HG02763 (cell line): ENCODE results near the gene LRMDA.

Source experiments
- ATAC-seq: cut with Tn5 transposase; IDR thresholded peaks from one replicate; pipeline ENCODE4 v1.9.1; 2021; ENCODE audit warnings: mild to moderate bottlenecking, moderate library complexity; ENCODE audit not compliant: unreplicated experiment

LRMDA gene

DNA sequence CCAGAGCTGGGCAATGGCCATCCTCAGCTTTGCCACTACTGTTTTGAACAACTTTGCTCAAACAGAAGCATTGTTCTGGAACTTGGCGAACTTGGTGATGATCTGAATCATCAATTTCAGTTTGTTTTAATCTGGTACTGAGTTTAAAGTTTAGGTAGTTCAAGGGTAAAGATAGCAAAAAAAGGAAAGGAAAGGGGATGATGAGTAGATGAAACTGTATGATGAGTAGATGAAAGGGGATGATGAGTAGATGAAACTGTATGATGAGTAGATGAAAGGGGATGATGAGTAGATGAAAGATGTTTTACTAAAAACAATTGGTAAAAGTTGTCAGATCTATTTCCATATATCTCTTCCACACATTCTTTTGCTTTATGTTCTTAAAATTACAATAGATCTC, 737.0 kb downstream of the LRMDA start:
- no peak for ATAC-seq

DNA sequence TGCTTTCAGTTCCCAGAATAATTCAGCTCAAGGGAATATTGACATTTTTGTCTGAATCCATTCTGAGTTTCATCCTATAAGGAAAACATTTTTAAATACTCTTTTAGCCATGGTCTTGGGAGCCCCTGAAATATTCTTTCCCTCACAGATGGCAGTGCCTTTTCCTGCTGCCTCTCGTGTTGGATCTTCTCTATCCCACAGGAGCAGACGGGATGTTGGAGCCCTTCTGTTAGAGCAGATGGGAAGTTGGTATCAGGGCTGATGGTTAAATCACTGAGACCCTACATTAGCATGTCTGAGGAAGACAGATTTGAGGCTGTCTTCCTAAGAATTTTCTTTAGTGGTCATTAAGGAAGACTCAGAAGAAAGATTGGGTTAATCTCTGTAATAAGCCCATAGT, 737.8 kb downstream of the LRMDA start:
- no peak for ATAC-seq

DNA sequence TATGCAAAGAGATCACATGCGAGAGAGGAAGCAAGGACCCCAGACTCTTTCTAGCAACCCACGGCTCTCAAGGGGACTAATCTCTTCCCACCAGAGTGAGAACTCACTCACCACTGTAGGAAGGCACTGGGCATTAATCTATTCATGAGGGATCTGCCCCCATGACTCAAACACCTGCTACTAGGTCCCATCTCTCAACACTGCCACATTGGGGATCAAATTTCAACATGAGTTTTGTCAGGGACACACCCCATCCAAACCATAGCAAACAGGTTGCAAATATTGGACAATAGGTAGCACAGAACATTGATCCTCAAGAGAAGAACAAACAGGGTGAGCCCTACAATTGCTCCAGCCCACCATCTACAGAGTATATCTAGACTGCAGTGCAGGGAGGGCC, 740.6 kb downstream of the LRMDA start:
- no peak for ATAC-seq

DNA sequence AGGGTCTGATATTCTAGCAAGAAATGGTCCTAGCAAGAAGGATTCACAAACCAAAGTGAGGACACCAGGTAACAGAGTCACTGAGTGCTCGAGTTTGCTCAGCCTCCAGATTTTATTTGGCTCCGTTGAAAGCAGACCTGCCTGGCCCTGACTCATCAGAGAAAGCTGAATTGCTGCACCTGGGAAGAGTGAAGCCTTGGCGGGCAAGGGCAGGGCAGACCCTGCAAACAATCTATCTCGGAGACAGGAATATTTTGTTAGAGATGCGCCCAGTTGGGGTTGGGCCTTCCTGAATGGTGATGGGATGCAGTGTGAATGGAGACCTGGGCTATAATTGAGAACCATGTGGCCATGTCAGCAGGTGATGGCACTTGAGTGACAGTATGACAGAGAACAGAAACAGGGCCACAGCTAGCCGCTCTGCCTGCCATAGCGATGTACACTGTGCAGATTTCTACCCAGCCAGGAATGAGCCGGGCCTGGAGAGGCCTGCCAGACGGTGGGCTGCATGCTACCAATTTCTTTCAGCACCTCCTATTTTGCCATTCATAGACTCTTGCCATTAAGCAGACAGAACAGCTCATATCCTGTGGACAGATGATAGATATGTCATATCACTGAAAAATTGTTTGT, 744.2 kb downstream of the LRMDA start:
- no peak for ATAC-seq

DNA sequence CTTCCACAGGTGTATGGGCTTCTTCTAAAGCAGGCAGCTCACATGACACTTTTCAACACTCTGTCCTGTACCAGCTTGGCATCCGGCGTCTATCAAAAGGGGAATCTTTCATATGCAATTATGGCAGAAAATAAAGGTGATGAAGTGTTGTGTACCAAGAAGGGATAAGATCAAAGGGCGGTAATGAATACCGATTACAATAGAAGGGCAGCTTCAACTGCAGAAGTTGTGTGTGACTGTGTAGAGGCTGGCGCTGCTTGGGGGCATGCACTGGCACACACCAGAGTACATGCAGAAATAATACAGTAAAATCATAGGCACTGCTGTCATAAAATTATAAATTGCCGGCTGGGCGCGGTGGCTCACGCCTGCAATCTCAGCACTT, 744.7 kb downstream of the LRMDA start:
- no peak for ATAC-seq

DNA sequence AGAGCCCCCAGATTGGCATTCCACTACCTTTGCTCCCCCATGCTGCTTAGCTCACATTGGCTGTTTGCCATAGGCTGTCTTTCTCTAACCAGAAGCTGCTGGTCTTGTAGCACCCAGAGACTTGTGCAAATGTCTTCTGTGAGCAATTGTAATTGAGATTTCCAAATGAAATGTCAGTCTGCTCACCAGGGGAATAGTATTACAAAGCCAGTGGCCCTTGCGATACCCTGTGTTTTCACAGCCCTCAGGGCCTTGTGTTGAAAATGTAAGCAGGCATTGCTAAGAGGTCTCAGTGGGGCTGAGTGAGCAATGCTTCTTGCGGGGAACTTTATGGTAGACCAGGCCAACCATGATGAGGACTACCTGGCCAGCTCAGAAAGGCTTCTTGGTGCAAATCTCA, 746.5 kb downstream of the LRMDA start:
- ATAC-seq, result no peak

DNA sequence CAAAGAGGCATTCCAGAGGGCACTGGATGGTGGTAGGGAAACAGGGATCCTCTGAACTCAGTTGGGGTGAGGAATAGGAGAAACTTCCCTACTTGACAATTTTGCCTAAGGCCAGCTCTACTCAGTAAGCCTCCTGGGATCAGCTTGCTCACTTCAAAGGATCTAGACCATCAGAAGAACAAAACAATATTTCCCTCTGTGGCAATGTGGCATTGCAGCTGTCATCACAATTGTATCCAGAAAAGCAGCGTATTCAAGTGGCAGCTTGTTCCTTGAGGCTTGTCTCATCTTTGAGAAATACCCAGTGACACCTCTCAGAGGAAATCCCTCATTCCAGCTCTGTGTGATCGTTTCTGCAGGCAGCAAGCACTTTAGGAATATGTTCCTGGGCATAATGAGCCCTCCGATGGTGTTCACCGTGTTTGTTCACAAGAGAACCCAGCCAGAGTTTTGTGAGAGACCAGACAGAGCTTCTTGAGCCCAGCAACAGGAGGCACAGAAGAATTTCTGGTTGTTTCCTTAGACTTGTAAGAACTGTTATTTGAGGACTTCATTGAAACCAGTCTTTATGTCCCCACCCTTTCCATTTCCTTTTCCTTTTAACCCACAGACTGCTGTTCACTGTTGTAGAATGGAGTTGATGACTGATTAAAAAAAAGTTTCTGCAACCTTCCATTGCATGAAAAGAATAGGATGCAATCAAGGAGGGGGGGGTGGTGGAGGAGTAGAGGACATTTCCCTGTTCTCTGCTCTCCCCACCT, 747.3 kb downstream of the LRMDA start:
- ATAC-seq, result no peak

DNA sequence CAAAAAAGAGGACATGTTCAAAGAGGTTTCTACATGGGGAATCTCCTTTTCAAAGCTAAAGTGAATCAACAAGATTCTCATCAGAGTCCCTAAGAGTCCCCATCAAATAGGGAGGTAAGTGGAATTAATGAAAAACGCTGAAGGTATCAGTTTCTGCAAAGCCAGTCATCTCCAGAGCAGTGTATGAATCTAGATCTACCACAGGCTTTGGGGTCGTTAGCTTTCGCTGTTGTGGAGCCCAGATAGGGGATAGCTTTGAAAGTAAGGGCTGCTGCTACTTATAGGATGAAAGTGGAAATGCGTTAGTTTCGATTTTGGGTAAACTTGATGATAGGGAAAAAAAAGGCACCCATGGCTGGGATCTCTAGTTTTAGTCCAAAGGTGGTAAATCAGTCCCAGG, 748.4 kb downstream of the LRMDA start:
- no peak for ATAC-seq

DNA sequence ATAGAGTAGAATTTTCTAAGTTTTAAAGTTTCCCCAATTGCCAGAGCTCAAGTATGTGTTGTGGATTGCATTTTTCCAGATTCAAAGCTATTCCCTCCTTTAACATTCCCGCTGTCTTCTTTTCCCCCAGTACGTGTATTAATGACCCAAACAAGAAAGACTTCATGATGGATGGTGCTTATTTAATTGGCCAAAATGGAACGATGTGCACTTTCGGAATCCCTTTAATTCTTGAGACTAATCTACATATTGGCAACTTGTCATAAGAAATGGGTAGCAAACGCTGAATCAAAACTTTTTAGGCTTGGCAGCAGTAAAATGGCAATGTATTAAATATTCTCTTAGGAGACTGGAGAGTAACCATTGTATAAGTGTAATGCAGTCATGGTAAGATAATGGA, 753.2 kb downstream of the LRMDA start:
- no peak for ATAC-seq

DNA sequence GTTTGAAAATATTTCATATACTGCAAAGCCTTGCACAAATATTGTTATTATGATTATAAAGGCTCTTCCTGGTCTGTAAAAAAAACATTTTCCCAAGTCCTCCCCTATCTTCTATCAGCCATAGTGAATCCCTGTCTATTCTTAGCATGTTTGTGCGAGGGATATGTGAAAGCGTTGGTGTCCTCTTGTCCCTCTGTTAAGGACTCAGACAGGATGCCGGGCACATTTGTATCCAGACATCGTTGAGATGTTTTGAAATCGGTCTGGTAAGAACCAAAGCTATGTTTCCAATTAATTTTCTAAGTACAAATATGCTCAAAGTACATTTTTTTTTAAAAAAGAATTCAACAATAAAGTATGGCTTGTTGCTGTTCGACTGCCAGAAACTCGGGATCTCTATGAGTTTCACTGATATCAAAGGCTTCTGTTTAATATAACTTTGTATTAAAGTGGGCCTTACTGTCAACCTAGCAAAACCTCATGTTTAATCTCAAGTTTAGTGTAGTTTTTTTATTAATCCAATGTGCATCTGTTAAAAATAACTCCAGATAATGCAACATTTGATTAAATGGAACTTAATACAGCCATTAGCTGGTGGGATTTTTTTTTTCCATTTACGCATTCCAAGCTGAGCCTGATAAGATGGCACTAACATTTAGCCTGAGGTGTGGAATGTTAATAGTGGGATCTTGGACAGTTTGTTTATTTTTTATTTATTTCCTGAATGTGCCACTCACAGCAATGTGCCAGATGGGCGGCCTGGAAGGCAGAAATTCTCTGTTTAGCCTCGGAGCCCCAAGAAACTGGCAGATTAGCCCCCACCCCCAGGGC, 754.3 kb downstream of the LRMDA start:
- ATAC-seq, result no peak

DNA sequence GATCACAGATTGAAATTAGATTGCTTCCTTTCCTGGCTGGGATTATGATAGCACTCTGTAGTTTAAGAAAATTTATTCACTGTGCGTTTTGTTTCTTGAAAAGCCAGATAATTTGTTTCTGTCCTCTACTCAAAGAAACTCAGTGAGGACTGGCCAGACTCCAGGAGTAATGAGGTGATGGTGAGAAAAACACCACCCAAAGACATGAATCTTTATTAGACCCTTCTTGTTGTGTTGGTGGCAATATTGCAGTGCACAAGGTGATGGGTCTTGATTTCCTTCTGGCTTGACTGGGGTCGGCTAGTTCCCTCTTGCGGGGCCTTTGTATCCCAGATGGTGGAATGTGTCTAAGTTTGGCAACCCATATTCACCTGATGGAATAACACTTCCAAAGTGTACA, 756.8 kb downstream of the LRMDA start:
- ATAC-seq, result no peak

DNA sequence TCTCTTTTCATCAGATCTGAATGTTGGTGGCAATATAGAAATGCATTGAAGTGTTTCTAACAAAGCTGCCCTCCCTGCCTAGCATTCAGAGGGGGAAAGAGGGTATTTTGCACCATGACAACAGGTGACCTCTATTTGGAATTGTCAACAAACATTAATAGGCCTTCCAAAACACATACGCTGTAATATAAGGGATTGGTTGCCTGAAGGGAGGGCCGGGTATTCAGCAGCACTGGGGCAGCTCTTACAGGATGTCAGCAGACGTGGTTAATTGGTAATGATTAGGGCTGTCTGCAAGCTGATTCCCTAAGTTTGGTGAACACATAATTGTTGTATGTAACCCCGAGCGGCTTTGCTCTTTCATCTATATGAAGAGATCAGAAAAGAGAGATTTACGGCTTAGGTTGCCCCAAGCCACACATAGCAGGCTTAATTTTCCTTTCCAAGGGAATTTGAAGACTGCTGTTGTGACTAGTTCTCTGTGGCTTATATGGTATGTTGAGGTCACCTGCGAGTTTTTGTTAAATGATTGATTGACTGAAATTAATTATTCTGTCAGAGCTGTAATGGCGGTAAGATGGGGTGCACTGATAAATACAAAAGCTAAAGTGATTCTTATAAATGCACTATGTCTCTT, 759.3 kb downstream of the LRMDA start:
- no peak for ATAC-seq

DNA sequence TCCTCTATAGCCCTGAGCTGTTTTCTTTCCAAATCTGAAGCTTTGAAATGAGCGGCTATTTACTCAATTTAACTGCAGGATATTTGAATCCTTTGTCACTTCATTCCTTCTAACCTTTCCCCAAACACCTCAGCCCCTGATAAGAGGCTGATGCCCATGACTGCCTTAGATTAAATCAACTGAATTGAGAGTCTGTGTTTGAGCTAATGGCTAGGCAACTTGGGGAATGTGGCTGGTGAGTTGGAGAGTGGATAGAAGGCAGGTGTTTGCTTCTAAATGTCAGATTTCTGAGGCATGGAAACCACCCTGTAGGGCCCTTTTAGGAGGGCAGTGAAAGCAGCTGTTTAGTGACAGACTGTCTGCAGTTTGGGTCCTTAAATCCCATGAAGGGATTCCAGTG, 759.9 kb downstream of the LRMDA start:
- ATAC-seq, result no peak

DNA sequence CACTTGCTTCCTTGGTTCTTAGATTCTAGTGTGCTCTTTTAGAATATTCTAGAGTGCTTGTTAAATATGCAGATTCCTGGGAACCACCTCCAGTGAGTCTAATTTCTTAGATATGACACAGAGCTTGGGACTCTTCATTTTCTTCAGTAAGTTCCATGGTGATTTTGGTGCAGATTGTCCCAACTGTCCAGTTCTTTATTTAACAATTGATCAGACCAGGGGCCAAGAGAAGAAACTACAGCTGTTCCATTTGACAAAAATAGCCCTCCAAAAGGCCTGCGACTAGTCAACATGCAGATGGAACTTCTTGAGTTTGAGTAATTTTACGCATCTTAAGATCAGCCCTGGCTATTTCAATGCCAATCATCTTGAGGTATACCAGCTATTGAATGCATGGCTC, 760.7 kb downstream of the LRMDA start:
- ATAC-seq, result no peak

DNA sequence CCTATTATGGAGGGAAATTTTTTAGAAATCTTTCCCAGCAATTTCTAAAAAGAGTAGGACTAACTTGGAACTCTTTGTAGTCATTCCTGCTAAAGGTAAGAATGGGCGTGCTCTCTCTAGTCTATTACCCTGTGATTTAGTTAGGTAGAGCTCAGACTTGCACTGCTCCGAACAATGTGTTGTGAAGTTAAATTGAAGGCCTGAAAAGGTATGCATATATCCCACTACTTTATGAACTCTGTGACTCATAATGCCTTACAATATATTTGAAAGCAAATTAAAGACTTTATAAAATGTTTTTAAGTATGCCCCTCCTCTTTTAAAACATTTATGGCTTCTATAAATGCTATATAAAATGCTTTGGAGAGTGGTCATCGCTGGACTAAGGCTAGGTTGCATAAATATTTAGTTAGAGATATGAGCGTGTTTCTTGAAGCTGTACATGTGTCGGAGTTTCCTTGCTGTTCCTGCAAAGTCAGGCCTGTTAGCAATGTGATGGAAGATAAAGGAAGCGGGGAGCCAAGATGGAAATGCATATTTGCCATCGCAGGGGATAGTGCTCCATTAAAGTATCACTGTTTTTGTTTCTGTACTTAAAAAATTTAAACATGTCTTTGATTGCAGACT, 761.4 kb downstream of the LRMDA start:
- no peak for ATAC-seq

DNA sequence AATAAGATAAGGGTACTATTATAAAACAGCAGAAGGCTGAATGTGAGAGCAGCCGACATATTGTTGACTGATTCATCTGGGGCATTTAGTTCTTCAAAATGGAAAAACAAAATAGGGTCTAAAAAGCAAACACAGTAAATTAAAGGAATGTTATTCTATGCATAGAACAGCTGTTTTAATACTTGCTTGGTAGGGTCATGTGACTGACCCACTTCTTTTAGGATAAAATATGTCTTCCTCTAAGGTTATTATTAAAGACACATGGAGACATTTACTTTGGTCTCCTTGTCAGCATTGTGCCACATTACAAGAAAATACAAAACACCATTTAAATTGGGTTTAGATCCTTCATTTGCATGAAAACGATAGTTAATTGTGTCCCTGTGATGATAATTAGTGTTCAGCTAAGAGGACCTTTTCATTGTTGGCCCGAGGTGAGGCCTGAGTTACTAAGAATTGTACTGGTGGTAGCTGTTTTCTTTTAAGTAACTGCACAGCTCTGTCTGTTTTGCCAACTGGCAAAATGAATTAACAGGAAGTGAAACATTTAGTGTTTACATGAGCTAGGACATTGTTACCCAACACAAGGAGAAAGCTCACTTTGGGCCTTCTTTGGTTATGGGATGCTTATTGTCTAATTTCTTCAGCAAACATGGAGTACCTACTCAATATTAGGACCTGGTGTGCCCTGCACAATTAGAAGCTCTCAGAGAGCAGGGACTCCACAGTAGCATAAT, 764.4 kb downstream of the LRMDA start:
- no peak for ATAC-seq

DNA sequence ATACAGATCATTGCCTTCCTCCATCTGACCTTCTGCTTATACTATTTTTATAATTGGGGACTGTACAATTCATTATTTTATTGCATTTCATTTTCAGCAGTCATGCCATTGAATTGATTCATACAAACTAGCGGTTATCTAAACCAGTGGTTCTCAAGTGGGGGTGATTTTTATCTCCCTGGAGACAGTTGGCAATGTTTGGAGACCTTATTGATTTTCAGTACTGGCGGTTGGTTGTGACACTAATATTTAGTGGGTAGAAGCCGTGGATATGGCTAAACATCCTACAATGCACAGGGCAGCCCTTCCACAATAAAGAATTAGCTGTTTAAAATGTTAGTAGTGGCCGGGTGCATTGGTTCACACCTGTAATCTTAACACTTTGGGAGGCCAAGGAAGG, 765.9 kb downstream of the LRMDA start:
- no peak for ATAC-seq

DNA sequence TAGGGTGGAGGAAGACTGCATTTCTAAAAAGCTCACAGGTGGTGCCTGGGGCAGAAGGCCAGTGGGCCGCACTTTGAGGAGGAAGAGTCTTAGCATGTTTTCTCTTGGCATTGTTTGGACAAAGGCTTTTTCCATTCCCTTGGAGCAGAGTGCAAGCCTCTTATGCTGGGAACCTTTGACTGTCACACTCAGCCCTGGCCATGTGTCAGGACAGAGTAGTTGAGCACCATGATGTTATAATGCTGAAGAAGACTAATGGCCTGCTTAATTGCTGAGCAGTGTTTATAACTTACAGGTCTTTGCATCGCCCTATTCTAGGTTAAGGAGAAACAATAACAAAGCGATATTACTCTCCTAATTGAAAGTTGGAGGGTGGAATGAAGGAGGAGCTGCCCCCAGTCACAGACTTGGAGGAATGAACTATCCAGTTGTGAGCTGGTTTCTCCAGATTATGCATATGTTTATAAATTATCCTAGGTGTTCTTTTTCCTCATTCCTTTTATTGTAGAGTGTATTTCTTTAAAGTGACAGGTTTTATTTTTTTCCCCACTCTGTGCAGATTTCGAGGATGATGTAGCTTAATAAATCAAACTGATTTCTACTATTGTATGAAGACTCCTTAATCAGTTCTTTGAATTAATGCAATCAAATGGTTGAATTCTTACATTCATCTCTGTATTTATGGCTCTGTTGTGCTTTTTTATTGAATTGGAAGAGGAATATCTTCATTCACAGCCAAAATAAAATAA, 767.0 kb downstream of the LRMDA start:
- ATAC-seq, result no peak

DNA sequence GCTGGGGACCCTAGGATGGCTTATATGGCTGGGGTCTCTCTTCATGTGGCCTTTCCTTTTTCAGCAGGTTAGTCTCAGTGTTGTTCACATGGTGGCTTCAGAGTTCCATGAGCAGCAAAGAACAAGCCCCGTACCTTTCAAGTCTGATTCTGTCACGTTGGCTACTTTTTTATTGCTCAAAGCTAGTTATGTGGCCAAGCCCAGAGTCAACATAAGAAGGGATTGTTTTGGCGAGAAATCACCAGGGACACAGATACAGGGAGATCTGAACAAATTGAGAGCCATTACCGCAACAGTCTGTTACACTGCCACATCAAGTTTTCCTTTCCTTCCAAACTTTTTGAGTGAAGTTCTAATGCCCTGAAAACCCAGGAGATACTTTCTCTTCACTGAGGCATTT, 770.5 kb downstream of the LRMDA start:
- no peak for ATAC-seq

DNA sequence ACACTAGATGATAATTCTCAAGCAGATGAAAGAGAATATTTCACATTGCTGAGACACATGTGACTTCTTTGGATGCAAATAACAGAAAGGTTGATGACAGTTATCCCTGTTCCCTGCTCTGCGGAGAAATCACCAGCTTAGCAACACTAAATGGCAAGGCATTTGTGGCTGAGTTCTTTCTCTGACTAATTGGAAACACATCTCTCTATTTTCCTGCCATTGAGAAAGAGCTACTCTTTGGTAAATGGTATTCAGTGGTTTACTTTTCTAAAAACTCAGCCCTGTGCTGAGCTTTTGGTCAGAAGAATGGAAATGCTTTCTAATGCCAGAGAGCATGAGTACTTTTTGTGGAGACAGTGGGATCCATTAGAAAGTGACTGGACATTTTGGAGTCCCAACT, 771.4 kb downstream of the LRMDA start:
- ATAC-seq, result no peak
